HEK293 (cell line): ENCODE measurements around the gene DMPK.

Source experiments
- ELK4 ChIP-seq: IDR thresholded peaks from 2 replicates; pipeline ENCODE4 v1.6.1; 2011; ENCODE audit warnings: mild to moderate bottlenecking, low read depth, low read length, borderline replicate concordance
- GLI4 ChIP-seq: fragments of 450-650 bp; formaldehyde crosslinking; IDR thresholded peaks from 2 replicates; pipeline ENCODE4 v1.5.1; 2016; ENCODE audit warnings: missing biosample characterization, missing genetic modification characterization
- KLF16 ChIP-seq: fragments of 450-650 bp; formaldehyde crosslinking; IDR thresholded peaks from 2 replicates; pipeline ENCODE4 v1.5.1; 2017; ENCODE audit warnings: missing biosample characterization, missing genetic modification characterization
- KLF8 ChIP-seq: fragments of 450-650 bp; formaldehyde crosslinking; IDR thresholded peaks from 2 replicates; pipeline ENCODE4 v1.5.1; 2016; ENCODE audit warnings: missing biosample characterization, missing genetic modification characterization
- MZF1 ChIP-seq: fragments of 450-650 bp; formaldehyde crosslinking; IDR thresholded peaks from 2 replicates; pipeline ENCODE4 v1.5.1; 2017; ENCODE audit warnings: missing biosample characterization, missing genetic modification characterization, borderline replicate concordance
- SCRT1 ChIP-seq: fragments of 450-650 bp; formaldehyde crosslinking; IDR thresholded peaks from 2 replicates; pipeline ENCODE4 v1.5.1; 2016; ENCODE audit warnings: missing biosample characterization, missing genetic modification characterization, borderline replicate concordance
- SP7 ChIP-seq: fragments of 450-650 bp; formaldehyde crosslinking; IDR thresholded peaks from 2 replicates; pipeline ENCODE4 v1.5.1; 2016; ENCODE audit warnings: missing biosample characterization, missing genetic modification characterization
- ZBTB17 ChIP-seq: fragments of 450-650 bp; formaldehyde crosslinking; IDR thresholded peaks from 2 replicates; pipeline ENCODE4 v1.5.1; 2016; ENCODE audit warnings: missing biosample characterization, missing genetic modification characterization
- ZBTB49 ChIP-seq: fragments of 450-650 bp; formaldehyde crosslinking; IDR thresholded peaks from 2 replicates; pipeline ENCODE4 v1.5.1; 2016; ENCODE audit warnings: missing biosample characterization, missing genetic modification characterization, low read depth
- ZNF133 ChIP-seq: fragments of 450-650 bp; formaldehyde crosslinking; IDR thresholded peaks from 2 replicates; pipeline ENCODE4 v1.5.1; 2016; ENCODE audit warnings: missing biosample characterization, missing genetic modification characterization
- ZNF184 ChIP-seq: fragments of 450-650 bp; IDR thresholded peaks from 2 replicates; pipeline ENCODE4 v1.5.1; 2018; ENCODE audit warnings: missing biosample characterization, mild to moderate bottlenecking, missing genetic modification characterization
- ZNF221 ChIP-seq: fragments of 450-650 bp; formaldehyde crosslinking; IDR thresholded peaks from 2 replicates; pipeline ENCODE4 v1.5.1; 2017; ENCODE audit warnings: missing biosample characterization, missing genetic modification characterization, borderline replicate concordance
- ZNF223 ChIP-seq: fragments of 450-650 bp; formaldehyde crosslinking; IDR thresholded peaks from 2 replicates; pipeline ENCODE4 v1.5.1; 2016; ENCODE audit warnings: missing biosample characterization, missing genetic modification characterization
- ZNF274 ChIP-seq, 2 experiments: fragments of 200-500 bp in 1 of 2; fragments of 450-650 bp in 1 of 2; sonication (Bioruptor generic) in 1 of 2; formaldehyde crosslinking in 1 of 2; IDR thresholded peaks; 2 replicates each; pipeline versions ENCODE4 v1.5.1 to v1.6.1; 2014 to 2016; ENCODE audit warnings: borderline replicate concordance in 1 of 2, inconsistent platforms in 1 of 2, low read length in 1 of 2, missing biosample characterization in 1 of 2, missing genetic modification characterization in 1 of 2
- ZNF311 ChIP-seq: fragments of 450-650 bp; formaldehyde crosslinking; IDR thresholded peaks from 2 replicates; pipeline ENCODE4 v1.5.1; 2017; ENCODE audit warnings: missing biosample characterization, missing genetic modification characterization, borderline replicate concordance
- ZNF433 ChIP-seq: fragments of 450-650 bp; formaldehyde crosslinking; IDR thresholded peaks from 2 replicates; pipeline ENCODE4 v1.5.1; 2016; ENCODE audit warnings: missing biosample characterization, missing genetic modification characterization, low read depth
- ZNF600 ChIP-seq: fragments of 450-650 bp; formaldehyde crosslinking; IDR thresholded peaks from 2 replicates; pipeline ENCODE4 v1.5.1; 2016; ENCODE audit warnings: missing biosample characterization, missing genetic modification characterization
- ZNF692 ChIP-seq: fragments of 450-650 bp; formaldehyde crosslinking; IDR thresholded peaks from 2 replicates; pipeline ENCODE4 v1.5.1; 2016; ENCODE audit warnings: missing biosample characterization, missing genetic modification characterization
- ZSCAN18 ChIP-seq: fragments of 450-650 bp; formaldehyde crosslinking; IDR thresholded peaks from 2 replicates; pipeline ENCODE4 v1.5.1; 2016; ENCODE audit warnings: missing biosample characterization, missing genetic modification characterization
- ZSCAN23 ChIP-seq: fragments of 450-650 bp; formaldehyde crosslinking; IDR thresholded peaks from 2 replicates; pipeline ENCODE4 v1.5.1; 2016; ENCODE audit warnings: missing biosample characterization, missing genetic modification characterization
- TF ChIP-seq, protein P1 (sequence below): fragments of 450-650 bp; formaldehyde crosslinking; IDR thresholded peaks from 2 replicates; pipeline ENCODE4 v1.5.1; 2016; ENCODE audit warnings: missing biosample characterization, missing genetic modification characterization
- TF ChIP-seq, protein P2 (sequence below): fragments of 450-650 bp; formaldehyde crosslinking; IDR thresholded peaks from 2 replicates; pipeline ENCODE4 v1.5.1; 2016; ENCODE audit warnings: missing biosample characterization, missing genetic modification characterization, borderline replicate concordance
- TF ChIP-seq, protein P3 (sequence below): fragments of 450-650 bp; formaldehyde crosslinking; IDR thresholded peaks from 2 replicates; pipeline ENCODE4 v1.5.1; 2016; ENCODE audit warnings: missing biosample characterization, missing genetic modification characterization, low read depth

The DMPK gene

GRCh38 chr19:45767410-45767880, 14.8 kb downstream of the DMPK start (continued):
- no peak for TF ChIP-seq ZSCAN18 (tag by site-specific recombination)
- no peak for TF ChIP-seq SCRT1 (tag by site-specific recombination)
- 0 out of 2 replicates have a peak, but pooled peaks have one; percentile 21 for TF ChIP-seq ZNF692 (tag by site-specific recombination)
- TF ChIP-seq KLF8 (tag by site-specific recombination), result peak; percentile 85
- TF ChIP-seq, protein P1, sequence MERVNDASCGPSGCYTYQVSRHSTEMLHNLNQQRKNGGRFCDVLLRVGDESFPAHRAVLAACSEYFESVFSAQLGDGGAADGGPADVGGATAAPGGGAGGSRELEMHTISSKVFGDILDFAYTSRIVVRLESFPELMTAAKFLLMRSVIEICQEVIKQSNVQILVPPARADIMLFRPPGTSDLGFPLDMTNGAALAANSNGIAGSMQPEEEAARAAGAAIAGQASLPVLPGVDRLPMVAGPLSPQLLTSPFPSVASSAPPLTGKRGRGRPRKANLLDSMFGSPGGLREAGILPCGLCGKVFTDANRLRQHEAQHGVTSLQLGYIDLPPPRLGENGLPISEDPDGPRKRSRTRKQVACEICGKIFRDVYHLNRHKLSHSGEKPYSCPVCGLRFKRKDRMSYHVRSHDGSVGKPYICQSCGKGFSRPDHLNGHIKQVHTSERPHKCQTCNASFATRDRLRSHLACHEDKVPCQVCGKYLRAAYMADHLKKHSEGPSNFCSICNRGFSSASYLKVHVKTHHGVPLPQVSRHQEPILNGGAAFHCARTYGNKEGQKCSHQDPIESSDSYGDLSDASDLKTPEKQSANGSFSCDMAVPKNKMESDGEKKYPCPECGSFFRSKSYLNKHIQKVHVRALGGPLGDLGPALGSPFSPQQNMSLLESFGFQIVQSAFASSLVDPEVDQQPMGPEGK, result peak; percentile 87
- TF ChIP-seq GLI4 (tag by site-specific recombination), result no peak
- no peak for TF ChIP-seq ZNF223 (tag by site-specific recombination)
- TF ChIP-seq KLF16, result peak; percentile 17; the same call in 1 of the 2 replicates
- no peak for TF ChIP-seq ZNF274 (IDR thresholded peaks at IDR 0.05; ENCODE audit: low read length)
- TF ChIP-seq ZNF274 (tag by site-specific recombination; IDR thresholded peaks at IDR 0.05; ENCODE audit: borderline replicate concordance), result no peak
- no peak for TF ChIP-seq ZNF184 (tag by site-specific recombination)
- peak; percentile 30; the same call in 1 of the 2 replicates for TF ChIP-seq ZNF600
- no peak for TF ChIP-seq ZSCAN23 (tag by site-specific recombination)
- TF ChIP-seq ZNF311 (tag by site-specific recombination), result no peak
- TF ChIP-seq ZNF433 (tag by site-specific recombination), result no peak
- TF ChIP-seq ZBTB49 (tag by site-specific recombination), result no peak
- TF ChIP-seq, protein P2, sequence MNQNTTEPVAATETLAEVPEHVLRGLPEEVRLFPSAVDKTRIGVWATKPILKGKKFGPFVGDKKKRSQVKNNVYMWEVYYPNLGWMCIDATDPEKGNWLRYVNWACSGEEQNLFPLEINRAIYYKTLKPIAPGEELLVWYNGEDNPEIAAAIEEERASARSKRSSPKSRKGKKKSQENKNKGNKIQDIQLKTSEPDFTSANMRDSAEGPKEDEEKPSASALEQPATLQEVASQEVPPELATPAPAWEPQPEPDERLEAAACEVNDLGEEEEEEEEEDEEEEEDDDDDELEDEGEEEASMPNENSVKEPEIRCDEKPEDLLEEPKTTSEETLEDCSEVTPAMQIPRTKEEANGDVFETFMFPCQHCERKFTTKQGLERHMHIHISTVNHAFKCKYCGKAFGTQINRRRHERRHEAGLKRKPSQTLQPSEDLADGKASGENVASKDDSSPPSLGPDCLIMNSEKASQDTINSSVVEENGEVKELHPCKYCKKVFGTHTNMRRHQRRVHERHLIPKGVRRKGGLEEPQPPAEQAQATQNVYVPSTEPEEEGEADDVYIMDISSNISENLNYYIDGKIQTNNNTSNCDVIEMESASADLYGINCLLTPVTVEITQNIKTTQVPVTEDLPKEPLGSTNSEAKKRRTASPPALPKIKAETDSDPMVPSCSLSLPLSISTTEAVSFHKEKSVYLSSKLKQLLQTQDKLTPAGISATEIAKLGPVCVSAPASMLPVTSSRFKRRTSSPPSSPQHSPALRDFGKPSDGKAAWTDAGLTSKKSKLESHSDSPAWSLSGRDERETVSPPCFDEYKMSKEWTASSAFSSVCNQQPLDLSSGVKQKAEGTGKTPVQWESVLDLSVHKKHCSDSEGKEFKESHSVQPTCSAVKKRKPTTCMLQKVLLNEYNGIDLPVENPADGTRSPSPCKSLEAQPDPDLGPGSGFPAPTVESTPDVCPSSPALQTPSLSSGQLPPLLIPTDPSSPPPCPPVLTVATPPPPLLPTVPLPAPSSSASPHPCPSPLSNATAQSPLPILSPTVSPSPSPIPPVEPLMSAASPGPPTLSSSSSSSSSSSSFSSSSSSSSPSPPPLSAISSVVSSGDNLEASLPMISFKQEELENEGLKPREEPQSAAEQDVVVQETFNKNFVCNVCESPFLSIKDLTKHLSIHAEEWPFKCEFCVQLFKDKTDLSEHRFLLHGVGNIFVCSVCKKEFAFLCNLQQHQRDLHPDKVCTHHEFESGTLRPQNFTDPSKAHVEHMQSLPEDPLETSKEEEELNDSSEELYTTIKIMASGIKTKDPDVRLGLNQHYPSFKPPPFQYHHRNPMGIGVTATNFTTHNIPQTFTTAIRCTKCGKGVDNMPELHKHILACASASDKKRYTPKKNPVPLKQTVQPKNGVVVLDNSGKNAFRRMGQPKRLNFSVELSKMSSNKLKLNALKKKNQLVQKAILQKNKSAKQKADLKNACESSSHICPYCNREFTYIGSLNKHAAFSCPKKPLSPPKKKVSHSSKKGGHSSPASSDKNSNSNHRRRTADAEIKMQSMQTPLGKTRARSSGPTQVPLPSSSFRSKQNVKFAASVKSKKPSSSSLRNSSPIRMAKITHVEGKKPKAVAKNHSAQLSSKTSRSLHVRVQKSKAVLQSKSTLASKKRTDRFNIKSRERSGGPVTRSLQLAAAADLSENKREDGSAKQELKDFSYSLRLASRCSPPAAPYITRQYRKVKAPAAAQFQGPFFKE (tag by site-specific recombination), result no peak
- peak; percentile 19; the same call in 1 of the 2 replicates for TF ChIP-seq MZF1
- peak; percentile 46; the same call in 1 of the 2 replicates for TF ChIP-seq SP7
- no peak for TF ChIP-seq ZNF221
- TF ChIP-seq, protein P3, sequence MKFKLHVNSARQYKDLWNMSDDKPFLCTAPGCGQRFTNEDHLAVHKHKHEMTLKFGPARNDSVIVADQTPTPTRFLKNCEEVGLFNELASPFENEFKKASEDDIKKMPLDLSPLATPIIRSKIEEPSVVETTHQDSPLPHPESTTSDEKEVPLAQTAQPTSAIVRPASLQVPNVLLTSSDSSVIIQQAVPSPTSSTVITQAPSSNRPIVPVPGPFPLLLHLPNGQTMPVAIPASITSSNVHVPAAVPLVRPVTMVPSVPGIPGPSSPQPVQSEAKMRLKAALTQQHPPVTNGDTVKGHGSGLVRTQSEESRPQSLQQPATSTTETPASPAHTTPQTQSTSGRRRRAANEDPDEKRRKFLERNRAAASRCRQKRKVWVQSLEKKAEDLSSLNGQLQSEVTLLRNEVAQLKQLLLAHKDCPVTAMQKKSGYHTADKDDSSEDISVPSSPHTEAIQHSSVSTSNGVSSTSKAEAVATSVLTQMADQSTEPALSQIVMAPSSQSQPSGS (tag by site-specific recombination), result no peak
- TF ChIP-seq ZNF133 (tag by site-specific recombination), result no peak
- TF ChIP-seq ELK4, result no peak
- TF ChIP-seq ZBTB17 (tag by site-specific recombination), result no peak
